GM12865 (cell line): ENCODE results near the gene JMJD1C.

ENCODE experiments used
- DNase-seq: peaks from one replicate; pipeline ENCODE4 v3.0.0; 2010; ENCODE audit warnings: low read depth
- H3K4me3 ChIP-seq: 2 replicates; pipeline ENCODE4 v1.5.1; 2011; ENCODE audit warnings: mild to moderate bottlenecking, low read depth, low read length, control low read depth
- TF ChIP-seq, protein P1 (sequence below): IDR thresholded peaks from 2 replicates; pipeline ENCODE4 v1.5.1; 2011; ENCODE audit warnings: low read length, control low read depth, low read depth, inconsistent platforms; ENCODE audit not compliant: insufficient read depth; ENCODE audit errors: missing control alignments

JMJD1C gene, protein sequence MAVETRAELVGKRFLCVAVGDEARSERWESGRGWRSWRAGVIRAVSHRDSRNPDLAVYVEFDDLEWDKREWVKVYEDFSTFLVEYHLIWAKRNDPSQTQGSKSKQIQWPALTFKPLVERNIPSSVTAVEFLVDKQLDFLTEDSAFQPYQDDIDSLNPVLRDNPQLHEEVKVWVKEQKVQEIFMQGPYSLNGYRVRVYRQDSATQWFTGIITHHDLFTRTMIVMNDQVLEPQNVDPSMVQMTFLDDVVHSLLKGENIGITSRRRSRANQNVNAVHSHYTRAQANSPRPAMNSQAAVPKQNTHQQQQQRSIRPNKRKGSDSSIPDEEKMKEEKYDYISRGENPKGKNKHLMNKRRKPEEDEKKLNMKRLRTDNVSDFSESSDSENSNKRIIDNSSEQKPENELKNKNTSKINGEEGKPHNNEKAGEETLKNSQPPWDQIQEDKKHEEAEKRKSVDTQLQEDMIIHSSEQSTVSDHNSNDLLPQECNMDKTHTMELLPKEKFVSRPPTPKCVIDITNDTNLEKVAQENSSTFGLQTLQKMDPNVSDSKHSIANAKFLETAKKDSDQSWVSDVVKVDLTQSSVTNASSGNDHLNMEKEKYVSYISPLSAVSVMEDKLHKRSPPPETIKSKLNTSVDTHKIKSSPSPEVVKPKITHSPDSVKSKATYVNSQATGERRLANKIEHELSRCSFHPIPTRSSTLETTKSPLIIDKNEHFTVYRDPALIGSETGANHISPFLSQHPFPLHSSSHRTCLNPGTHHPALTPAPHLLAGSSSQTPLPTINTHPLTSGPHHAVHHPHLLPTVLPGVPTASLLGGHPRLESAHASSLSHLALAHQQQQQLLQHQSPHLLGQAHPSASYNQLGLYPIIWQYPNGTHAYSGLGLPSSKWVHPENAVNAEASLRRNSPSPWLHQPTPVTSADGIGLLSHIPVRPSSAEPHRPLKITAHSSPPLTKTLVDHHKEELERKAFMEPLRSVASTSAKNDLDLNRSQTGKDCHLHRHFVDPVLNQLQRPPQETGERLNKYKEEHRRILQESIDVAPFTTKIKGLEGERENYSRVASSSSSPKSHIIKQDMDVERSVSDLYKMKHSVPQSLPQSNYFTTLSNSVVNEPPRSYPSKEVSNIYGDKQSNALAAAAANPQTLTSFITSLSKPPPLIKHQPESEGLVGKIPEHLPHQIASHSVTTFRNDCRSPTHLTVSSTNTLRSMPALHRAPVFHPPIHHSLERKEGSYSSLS (N-terminal part only)

DNA sequence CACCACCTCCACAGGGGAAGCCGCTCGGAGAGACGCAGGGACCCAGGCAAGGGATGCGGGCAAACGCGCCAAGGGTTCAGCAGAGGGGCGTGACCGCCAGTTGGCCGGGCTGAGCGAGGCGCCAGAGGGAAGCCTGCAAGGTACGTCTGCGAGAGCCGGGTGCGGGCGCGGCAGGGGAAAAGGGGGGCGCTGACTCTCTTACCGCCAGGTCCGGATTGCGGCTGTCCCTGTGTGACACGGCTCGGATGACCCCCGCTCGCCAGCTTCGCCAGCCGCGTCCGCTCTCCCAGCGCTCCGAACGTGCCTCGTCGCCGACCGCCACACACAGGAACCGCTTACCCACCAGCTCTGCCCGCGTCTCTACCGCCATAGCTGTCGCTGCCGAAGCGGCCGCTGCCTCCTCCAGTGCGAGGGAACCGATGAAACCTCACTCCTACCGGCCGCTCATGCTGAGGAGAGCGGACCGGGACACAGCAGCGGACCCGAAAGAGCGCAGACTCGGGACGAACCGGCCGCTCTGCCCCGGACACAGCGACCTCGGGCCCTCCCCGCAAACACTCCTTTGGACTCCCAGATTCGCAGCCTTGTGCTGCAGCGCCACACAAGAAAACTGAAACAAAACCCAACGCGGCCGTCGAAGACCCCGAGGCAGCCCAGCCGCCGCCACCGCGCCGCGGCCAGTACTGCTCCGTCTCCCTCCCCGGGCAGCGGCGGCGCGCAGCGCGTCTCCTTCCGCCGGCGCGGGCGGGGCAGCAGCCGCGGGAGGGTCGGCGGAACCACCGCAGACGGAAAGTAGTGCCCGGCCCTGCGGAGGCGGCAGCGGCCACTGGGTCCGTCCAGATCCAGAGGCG, at the start of gene JMJD1C:
Gene JMJD1C, minus strand, starts transcription at position 685 of the 851 bp plus-strand sequence. Its CDS starts 315 bp downstream, at position 370.
- TF ChIP-seq, protein P1, sequence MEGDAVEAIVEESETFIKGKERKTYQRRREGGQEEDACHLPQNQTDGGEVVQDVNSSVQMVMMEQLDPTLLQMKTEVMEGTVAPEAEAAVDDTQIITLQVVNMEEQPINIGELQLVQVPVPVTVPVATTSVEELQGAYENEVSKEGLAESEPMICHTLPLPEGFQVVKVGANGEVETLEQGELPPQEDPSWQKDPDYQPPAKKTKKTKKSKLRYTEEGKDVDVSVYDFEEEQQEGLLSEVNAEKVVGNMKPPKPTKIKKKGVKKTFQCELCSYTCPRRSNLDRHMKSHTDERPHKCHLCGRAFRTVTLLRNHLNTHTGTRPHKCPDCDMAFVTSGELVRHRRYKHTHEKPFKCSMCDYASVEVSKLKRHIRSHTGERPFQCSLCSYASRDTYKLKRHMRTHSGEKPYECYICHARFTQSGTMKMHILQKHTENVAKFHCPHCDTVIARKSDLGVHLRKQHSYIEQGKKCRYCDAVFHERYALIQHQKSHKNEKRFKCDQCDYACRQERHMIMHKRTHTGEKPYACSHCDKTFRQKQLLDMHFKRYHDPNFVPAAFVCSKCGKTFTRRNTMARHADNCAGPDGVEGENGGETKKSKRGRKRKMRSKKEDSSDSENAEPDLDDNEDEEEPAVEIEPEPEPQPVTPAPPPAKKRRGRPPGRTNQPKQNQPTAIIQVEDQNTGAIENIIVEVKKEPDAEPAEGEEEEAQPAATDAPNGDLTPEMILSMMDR: no peak
- peak within 1 kb of the TSS; percentile 59 for H3K4me3 ChIP-seq
- peak; percentile 89 for DNase-seq

DNA sequence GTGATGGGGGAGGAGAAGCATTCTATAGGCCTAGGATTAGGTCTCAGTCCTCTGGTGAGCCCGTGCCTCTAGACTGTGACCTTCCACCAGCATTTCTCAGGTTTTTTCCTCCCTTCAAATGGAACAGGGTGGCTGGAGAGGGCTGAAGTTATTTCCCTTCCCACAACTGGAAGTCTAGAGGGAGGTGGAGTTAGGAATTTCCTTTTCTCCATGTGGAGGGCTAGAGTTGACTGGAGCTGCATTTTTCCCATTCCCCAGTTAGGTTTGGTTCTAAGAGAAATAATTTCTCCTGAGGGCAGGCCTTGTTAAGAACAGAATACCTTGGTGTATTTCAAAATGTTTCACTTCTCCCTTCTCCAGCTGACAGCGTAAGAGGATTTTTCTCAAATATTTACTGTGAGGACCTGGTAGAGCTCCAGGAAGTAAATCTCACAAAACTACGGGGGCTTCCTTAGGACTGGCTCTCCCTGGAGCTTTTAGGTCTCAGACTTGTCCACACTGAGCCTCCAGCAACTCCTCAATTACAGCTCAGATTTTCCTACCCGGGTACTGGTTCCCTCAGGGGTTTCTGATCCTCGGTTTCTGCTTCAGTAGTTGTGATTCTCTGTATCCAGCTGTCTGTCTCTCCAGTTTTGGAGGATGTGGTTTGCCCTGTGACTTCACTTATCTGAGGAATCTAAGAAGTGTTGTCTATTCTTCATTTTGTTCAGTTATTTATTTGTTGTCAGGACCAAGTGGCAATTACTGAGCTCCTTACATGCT, 49.4 kb upstream of the JMJD1C start:
- DNase-seq: peak; percentile 21
- TF ChIP-seq, protein P1: no peak
- H3K4me3 ChIP-seq: no peak overlapping the region

DNA sequence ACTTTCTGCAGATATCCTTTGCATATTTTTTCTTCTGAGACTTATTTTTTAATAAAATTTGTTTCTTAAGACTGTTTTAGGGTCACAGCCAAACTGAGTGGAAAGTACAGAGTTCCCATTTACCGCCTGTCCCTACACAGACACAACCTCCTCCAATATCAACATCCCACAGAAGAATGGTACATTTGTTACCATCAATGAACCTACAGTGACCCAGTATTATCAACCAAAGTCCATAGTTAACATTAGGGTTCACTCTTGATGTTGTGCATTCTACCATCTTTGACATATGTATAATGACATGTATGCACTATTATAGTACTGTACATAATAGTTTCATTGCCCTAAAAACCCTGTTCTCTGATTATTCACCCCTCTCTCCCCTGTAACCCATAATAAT, 40.8 kb upstream of the JMJD1C start:
- no peak for DNase-seq
- H3K4me3 ChIP-seq: no peak overlapping the region
- TF ChIP-seq, protein P1: no peak

DNA sequence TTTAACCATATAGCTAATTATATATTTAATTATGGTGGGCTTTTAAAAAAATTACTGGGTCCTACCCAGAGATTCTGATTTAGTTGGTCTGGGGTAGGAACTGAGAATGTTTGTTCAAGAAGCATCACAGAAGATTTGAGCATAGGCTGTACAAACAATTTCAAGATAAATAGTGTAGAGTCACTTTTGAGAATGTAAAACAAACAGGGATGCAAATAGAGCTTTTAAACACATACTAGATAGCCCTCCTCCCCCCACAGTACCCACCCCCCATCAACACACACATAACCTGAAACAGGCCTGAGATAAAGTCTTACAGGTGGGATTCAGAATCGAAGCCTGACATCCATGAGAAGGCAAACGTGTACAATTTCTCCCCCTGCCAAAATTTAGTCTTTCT, 39.8 kb upstream of the JMJD1C start:
- H3K4me3 ChIP-seq: no peak overlapping the region
- TF ChIP-seq, protein P1: no peak
- no peak for DNase-seq

DNA sequence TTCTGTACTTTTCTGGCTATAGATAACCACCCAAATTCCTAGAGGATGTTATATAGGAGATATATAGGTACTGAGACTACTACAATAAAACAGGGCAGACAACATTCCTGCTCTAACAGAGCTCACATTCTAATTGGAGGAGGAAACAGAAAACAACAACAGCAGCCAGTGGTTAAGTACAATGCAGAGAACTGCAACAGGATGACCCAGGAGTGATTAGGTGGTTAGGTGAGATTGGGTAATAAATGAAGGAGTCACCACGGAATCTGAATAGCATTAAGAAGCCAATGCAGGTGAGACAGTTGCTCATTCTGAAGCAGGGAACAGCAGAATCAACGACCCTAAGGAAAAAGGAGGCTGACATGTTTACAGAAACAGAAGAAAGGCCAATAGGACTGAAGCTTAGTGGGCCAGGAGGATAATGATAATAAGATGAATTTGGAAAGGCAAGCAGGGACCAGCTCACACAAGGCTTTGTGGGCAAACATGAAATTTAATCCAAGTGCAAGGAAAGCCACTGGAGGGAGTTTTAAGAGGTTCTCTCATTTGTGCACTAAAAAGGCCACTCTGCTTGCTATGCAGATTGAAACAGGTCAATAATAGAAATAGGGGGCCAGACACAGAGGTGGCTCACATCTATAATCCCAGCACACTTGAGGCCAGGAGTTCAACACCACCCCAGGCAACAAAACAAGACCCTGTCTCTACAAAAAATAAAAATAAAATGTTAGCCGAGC, 38.5 kb upstream of the JMJD1C start:
- no peak for DNase-seq

More for the DNA sequence above, 38.5 kb upstream of the JMJD1C start:
- no peak overlapping the region for H3K4me3 ChIP-seq
- TF ChIP-seq, protein P1: no peak
